SH-SY5Y (cell line): ENCODE measurements around the gene PID1.

ENCODE experiments used
- GATA2 ChIP-seq: IDR thresholded peaks from 2 replicates; pipeline ENCODE4 v1.6.1; 2011; ENCODE audit warnings: mild to moderate bottlenecking, low read depth, low read length
- GATA3 ChIP-seq: IDR thresholded peaks from 2 replicates; pipeline ENCODE4 v1.6.1; 2011; ENCODE audit warnings: low read depth, mild to moderate bottlenecking, low read length, moderate library complexity

The PID1 gene, protein sequence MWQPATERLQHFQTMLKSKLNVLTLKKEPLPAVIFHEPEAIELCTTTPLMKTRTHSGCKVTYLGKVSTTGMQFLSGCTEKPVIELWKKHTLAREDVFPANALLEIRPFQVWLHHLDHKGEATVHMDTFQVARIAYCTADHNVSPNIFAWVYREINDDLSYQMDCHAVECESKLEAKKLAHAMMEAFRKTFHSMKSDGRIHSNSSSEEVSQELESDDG

DNA sequence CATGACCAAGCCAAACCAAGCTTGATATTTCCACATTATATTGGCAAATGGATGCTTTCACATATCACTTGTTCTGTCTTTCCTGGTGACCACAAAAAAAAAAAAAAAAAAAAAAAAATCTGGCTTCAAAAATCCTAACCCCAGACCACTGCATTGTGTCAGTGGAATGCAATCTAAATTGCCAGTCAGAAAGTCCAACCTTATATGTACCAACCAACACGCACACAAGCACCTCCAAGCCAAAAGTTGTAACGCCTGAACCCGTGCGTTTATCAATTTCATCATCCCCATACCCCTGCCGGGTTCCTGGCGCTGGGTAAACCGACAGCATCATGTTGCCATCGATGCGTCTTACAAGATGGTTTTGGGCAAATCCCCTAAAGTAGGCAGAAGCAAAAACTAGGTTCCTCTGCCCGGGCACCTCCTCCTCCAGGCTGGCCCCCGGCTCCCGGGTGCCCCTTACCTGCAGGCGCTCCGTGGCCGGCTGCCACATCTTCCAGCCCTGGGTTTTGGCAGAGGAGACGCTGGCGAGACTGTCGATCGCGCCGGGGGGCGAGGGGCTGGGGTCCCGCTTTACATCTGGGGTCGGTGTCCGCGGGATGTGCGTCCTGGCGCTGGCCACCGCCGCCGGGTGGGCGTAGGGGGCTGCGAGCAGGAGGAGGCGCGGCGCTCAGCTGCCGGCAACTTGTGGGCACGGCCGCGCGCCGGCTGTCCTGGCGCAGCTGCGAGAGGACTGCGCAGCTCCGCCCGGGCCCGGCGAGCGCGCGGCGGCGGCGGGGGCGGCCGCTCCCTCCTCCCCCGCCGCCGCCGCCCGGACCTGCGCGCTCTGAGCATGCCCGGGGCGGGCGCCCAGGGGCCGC lies at the start of gene PID1:
Gene PID1, minus strand, starts transcription at position 737 of the 860 bp plus-strand sequence. Its CDS starts 244 bp downstream, at position 493.
- no peak for TF ChIP-seq GATA3
- TF ChIP-seq GATA2 = no peak

DNA sequence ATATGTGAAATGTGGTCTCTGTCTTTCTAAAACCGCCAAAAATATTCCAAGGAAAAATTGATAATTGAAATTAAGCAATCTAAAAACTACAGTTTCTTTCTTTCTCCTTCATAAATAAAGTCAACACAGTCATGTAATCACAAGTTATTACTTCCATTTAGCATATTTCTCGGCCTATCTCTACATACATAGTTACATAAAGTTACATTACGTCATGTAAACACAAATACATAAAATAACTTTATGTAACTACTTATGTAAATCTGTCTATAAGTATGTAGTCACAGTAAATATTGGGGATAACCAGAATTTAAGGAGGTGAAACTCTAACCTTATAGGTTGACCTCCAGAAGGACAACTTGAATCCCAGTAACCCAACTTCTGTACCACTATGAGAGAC lies 48.5 kb upstream of the PID1 start:
- no peak for TF ChIP-seq GATA3
- TF ChIP-seq GATA2 = no peak

DNA sequence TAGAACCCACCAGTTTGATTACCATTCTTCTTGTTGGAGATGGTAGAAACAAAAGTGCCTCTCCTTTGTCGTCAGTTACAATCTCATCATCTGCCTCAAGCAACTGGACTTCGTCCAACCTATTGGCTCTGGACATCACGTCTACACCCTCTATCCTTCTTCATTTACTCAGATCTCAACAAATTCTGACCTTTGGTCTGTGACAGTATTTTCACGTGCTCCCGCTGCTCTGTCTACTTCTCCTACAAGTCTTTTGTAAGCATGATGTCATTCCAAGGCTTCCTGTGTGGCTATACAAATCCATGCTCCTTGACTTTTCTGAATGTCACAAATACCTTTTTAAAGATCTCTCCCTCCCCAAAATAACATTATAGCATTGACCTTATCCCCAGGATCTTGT lies 43.0 kb upstream of the PID1 start:
- TF ChIP-seq GATA2 = no peak
- TF ChIP-seq GATA3 = no peak

DNA sequence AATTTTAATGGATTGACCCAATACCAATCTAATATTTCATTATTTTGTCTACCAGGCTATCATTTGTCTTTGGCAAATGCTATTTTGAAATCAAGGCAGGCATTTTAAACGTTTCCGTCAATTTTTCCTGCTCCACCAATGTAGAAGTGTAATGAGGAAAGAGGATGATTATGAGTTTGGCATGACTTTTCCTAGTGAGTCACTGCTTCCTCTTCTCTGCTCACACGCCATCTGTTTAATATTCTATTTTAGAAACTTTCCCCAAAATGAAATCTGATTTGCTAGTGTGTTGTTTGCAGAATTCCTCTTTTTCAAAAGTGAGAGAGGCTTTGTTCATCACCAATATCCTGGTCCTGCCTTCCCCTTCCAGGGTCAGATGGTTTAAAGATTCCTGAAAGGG lies 42.5 kb upstream of the PID1 start:
- TF ChIP-seq GATA2 (no peak), GATA3 (no peak)

DNA sequence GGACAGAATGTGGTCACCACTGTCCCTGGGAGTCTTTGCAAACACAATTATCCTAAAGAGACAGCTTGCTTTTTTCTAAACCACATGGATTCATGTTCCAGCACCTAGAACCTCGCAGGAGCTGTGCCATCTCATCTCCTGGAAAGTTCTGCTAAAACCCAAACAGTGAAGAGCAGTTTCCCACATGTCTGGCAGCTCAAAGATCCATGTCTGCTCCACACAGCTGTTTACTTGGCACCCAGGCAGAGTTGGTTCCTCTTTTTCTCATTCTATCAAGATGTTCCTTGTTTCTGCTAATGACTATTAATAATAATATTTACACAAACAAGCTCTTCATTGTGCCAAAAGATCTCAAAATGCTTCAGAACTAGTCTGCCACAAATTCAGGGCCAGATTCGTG lies 30.1 kb upstream of the PID1 start:
- TF ChIP-seq GATA2 (no peak), GATA3 (no peak)

DNA sequence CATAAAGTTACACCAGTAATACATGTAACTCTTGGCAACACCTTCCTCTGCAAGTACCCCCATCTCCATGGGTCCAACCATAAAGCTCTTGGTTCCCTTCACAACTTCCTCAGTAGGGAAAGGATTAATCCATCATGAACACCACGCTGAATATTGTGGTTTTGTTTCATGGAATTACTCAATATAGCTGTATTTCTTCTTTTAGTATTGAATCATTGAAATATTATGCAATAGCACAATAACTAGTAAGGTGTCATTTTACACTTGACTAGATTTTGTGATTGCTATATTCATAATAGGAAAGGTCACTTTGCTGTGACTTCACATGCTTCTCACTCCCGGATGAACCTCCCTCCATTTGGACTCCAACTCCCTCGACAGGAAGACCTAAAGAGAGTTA lies 29.7 kb upstream of the PID1 start:
- no peak for TF ChIP-seq GATA3

DNA sequence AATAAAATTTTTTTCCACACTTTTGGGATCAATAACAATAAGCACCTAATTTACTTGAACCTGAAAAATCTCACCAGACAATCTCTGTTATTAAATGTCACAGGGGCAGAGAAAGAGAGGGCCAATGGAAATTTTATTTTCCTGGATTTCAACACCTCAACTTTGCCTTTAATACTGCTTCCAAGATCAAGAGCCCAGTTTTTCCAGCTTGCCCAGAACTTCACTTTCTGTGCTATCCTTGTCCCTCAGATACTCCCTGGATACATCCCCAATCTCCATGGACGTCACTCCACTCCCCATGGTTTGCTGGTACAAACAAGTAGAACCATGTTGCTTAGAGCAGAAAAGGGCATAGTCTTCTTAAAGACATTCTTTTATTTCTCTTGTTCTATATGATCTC lies 29.3 kb upstream of the PID1 start:
- TF ChIP-seq GATA2 = no peak
- TF ChIP-seq GATA3 = no peak

DNA sequence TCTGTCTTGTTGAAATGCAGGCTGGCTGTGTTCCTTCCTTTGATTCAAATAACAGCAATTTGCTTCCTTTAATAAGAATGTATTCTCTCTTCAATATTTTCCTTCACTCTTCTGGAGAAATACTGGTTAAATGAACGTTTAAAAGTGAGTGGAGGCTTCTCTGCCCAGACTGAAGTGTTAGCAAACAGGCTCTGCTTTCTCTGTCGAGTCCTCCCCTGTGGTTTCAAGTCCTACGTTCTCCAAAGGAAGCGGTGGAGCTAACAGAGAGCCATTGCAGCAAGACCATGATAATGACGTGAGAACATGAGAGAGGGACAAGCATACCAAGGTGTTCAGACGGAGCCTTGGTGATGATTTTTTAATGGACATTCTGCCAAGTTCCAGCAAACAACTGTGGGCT lies 26.2 kb upstream of the PID1 start:
- TF ChIP-seq GATA2 = no peak
- no peak for TF ChIP-seq GATA3

DNA sequence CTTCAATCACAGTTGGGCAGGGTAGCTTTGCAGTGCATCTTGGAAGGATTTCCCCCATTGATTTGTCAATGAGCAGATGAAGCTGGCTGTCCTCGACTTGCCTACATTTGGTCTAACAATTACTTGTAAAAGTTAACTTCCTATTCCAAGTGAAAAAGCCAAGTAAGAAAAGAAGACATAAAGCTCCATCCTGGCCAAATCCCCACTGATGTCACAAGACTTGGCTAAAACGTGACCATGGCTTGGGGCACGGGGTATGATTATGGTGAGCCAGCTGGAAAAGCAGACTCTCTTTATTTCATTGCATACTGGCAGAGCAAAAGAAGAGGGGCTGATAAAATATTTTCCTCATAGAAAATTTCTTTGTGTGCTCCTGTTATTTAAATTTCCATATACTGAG lies 25.4 kb upstream of the PID1 start:
- no peak for TF ChIP-seq GATA2
- no peak for TF ChIP-seq GATA3

DNA sequence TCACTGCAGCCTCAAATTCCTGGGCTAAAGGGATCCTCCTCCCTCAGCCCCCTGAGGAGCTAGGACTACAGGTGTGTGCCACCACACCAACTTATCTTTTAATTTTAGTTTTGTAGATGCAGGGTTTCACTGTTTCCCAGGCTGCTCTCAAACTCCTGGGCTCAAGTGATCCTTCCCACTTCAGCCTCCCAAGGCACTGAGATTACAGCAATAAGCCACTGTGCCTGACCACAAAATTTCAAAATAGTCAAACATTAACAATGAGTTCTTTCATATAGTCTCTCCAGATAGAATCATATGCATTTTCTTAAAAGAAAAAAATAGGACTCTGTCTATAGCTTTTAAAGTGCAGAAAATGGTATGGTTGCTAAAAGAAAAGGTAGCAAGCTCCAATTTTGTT lies 24.9 kb upstream of the PID1 start:
- TF ChIP-seq GATA3 (no peak), GATA2 (no peak)

DNA sequence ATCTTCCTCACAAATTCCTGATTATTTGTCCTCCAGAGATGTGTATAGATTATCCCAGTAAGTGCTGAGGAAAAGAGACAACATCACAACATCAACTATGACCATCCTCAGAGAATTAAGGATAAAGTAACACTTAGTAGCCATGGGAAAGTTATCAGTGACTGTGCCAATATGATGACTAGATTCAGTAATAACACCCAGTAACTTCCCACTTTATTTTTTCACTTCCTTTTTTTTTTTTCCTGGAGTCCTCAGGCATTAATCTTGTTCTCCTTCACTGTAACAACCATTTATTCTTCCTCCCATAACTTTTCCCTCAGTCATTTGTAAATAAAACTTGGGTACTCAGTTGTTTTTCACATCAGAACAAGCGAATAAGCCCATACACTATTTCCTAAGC lies 16.7 kb upstream of the PID1 start:
- TF ChIP-seq GATA2 = no peak
- TF ChIP-seq GATA3 = no peak

DNA sequence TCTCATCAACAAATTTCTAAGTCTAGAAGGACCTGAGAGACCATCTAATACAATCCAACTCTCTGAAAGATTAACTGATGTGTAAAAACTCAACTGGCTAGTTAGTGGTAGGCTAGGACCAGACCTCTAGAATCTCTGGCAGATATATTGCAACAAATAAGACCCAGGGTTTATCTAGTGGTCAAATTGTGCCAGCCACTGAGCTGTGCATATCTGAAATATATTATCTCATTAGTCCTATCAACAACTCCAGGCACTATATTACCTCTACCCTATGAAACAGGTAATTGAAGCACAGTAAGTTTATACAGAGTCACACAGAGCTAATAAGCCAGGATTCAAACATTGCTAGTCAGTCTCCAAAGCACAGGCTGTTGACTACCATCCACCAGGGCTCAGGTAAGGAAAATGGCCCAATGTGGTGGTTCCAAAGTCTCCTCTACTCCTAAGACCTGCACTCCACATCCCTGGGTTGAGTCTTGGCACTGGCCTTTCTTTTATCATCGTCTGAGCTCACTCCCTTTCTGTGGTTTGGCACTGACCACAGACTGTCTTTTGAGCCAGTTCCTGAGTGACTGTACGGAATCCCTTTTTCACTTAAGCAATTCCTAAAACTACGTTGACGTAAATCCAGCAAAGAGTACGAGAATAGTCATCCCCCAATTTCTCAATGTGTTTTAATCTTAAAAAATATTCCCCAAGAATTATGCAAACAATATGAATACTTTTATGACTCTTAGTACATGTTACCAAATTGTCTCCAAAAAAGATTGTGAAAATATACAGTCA lies 11.9 kb upstream of the PID1 start:
- TF ChIP-seq GATA3 = no peak
- TF ChIP-seq GATA2 = no peak

DNA sequence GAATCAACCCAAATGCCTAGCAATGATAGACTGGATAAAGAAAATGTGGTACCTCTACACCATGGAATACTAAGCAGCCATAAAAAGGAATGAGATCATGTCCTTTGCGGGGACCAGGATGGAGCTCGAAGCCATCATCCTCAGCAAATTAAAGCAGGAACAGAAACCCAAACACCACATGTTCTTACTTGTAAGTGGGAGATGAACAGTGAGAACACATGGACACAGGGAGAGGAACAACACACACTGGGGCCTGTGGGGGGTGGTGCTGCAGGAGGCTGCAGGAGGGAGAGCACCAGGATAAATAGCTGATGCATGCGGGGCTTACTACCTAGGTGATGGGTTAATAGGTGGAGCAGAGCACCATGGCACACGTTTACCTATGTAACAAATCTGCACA lies 8.4 kb upstream of the PID1 start:
- TF ChIP-seq GATA3 (no peak), GATA2 (no peak)

DNA sequence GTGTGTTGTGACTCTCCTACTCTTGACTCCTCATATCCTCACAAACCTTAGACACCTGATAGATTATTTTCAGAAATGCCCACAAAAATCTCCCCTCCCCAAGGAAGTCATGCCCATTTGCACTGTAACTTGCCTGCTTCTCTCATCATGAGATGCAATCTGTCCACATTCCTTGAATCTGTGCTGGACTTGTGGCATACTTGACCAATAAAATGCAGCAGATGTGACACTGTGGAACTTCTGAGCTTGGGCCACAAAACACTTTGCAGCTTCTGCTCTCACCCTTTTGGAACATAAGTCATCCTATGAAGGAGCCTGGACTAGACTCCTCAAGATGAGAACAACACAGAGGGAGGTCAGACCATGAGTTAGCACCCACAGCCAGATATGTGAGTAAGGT lies 4.4 kb upstream of the PID1 start:
- TF ChIP-seq GATA3 (no peak), GATA2 (no peak)

DNA sequence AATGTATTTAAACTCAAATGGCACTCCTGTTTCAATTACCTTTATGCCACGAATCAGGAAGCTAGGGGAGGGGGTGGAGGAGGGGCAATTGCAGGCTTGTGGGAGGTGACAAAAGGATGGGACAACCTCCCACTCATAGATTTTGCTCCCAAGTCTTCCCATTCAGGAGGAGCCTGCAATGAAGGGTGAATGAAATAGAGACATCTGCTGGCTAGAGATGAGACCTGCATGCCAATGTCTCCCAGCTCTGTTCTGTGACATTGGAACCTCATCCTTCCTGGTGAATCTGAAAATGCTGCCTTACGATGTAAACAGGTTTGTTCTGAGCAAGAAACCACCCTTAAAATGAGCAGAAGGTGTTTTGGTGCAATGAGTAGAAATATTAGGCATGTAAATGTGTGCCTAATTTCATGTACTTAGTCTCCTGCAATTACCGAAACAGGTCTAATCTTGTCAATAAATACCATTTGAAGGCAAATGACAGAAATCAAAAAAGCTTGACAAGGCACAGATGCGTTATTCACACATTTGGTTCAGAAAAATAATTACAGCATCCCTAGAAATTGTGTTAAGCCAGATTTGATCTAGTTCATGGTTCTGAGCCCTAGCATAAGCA lies 2.7 kb upstream of the PID1 start:
- TF ChIP-seq GATA2 (no peak), GATA3 (no peak)
